GM12878 (cell line): Measurements from ENCODE around the gene PAF1. TPM values are rescaled to one million over a fixed set of nuclear protein-coding genes. Genes with fewer than 3 reads are reported as not detected.

Experiments
- ASH2L ChIP-seq: fragments of 300-600, 200-600 bp; sonication (generic); IDR thresholded peaks from 2 replicates; pipeline ENCODE4 v1.6.1; 2017; ENCODE audit warnings: low read depth, mild to moderate bottlenecking, borderline replicate concordance
- BMI1 ChIP-seq: fragments of 450-650 bp; IDR thresholded peaks from 2 replicates; pipeline ENCODE4 v1.6.1; 2016; ENCODE audit warnings: mild to moderate bottlenecking, moderate library complexity, borderline replicate concordance
- EED ChIP-seq: sonication (generic); IDR thresholded peaks from 2 replicates; pipeline ENCODE4 v1.6.1; 2016; ENCODE audit warnings: antibody characterized with exemption, low read depth
- EGR1 ChIP-seq, 2 experiments: IDR thresholded peaks; 1 replicate in 1 of 2; 2 replicates in 1 of 2; pipeline ENCODE4 v1.6.1; 2011 to 2012; ENCODE audit warnings: low read depth in 2 of 2, low read length in 2 of 2, borderline replicate concordance in 1 of 2, mild to moderate bottlenecking in 1 of 2, moderate library complexity in 1 of 2
- IRF4 ChIP-seq: IDR thresholded peaks from 2 replicates; pipeline ENCODE4 v1.6.1; 2011; ENCODE audit warnings: low read depth, low read length
- KDM1A ChIP-seq: fragments of 200-600 bp; sonication (generic); IDR thresholded peaks from 2 replicates; pipeline ENCODE4 v1.6.1; 2016; ENCODE audit warnings: borderline replicate concordance
- POLR2AphosphoS5 ChIP-seq: IDR thresholded peaks from 2 replicates; pipeline ENCODE4 v1.6.1; 2011; ENCODE audit warnings: mild to moderate bottlenecking, low read length, inconsistent platforms
- SUZ12 ChIP-seq: fragments of 200-600 bp; sonication (generic); IDR thresholded peaks from one replicate; pipeline ENCODE4 v1.6.1; 2018; ENCODE audit warnings: antibody characterized with exemption, mild to moderate bottlenecking; ENCODE audit not compliant: unreplicated experiment
- YBX1 ChIP-seq: fragments of 450-650 bp; IDR thresholded peaks from 2 replicates; pipeline ENCODE4 v1.6.1; 2016; ENCODE audit warnings: antibody characterized with exemption
- polyA plus RNA-seq, 11 experiments: library from polyadenylated mRNA; depleted of rRNA in 4 of 11; unstranded in 6 of 11; stranded (reverse) in 5 of 11; fragments of >200 nt; fragmentation: Nextera tagmentation in 4 of 11; fragmentation: Illumina TruSeq in 1 of 11; extraction: Ambion mirVana in 4 of 11; extraction: Trizol in 1 of 11; gene quantifications; 1 replicate in 1 of 11; 2 replicates in 10 of 11; pipeline versions ENCODE4 v1.2.1 to v1.2.3, GENCODE V29; 2011 to 2016; ENCODE audit warnings: inconsistent platforms in 2 of 11, missing spikeins in 2 of 11, low read depth in 1 of 11
- total RNA-seq, 4 experiments: library from RNA; depleted of rRNA in 3 of 4; stranded (reverse); fragments of >200 nt in 3 of 4; fragmentation: Illumina TruSeq in 1 of 4; extraction: Trizol in 1 of 4; gene quantifications; 2 replicates each; pipeline versions ENCODE4 v1.2.1 to v1.2.3, GENCODE V29; 2013 to 2021
- TF ChIP-seq, protein P1 (sequence below): fragments of 450-650 bp; IDR thresholded peaks from 2 replicates; pipeline ENCODE4 v1.6.1; 2017; ENCODE audit warnings: mild to moderate bottlenecking, low read depth, inconsistent platforms; ENCODE audit not compliant: poor library complexity, severe bottlenecking

Gene PAF1
- total and polyA plus RNA-seq, 10 of the 15 experiments (the other 5 are each of a cell fraction or from before 2014, with no cell fraction given): 1.7 to 45.8 (median 39.6) TPM

DNA sequence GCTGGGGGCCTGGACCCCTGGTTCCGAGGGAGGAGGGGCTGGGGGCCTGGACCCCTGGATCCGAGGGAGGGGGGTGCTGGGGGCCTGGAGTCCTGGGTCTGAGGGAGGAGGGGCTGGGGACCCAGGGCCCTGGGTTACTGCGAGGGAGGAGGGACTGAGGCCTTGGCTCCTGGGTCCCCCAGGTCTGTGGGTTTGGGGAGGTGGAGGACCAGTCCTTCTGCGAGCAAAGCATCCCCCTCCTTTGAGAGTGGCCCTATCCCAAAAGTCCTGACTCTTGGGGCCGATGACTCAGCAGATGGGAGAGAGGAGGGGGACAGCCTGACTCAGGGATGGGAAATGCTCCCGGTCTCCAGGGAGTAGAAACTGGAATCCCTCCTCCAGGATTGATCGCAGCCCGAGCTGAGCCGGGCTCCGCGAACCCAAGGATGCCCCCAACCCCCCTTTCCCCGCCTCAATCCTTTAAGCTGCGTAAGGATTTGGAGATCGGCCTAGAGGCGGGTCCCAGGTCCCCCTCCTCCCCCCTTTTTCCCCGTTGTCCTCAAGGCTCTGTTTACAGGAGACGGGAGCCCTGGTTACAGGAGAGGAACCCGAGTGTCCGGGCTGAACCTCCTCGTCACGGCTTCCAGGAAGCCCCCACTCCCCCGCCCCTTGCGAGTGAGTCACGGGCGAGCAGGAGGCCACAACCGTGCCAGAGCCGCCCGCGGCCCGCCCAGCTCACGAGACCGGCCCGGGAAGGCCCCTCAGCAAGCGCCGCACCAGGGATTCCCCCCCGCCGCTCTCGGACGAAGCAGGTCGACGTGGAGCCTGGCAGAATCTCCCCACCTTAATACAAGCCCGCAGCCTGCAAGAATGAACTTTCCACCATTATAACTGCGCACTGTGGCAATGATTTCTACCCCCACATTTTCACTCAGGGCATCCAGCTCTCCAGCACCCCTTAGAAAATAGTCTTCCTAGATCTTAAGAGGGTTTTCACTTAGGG, 12.7 kb upstream of the PAF1 start (continued):
- peak; percentile 16 to 67 for TF ChIP-seq EGR1 (IDR thresholded peaks at IDR 0.05; ENCODE audit: borderline replicate concordance in 1 of 2, low read depth in 2 of 2, low read length in 2 of 2)
- TF ChIP-seq POLR2AphosphoS5: peak; percentile 60
- TF ChIP-seq ASH2L: no peak
- peak; percentile 69; the same call in 1 of the 2 replicates for TF ChIP-seq EED
- no peak for TF ChIP-seq KDM1A
- TF ChIP-seq IRF4: no peak
- TF ChIP-seq BMI1: no peak; the same call in 1 of the 2 replicates
- TF ChIP-seq, protein P1, sequence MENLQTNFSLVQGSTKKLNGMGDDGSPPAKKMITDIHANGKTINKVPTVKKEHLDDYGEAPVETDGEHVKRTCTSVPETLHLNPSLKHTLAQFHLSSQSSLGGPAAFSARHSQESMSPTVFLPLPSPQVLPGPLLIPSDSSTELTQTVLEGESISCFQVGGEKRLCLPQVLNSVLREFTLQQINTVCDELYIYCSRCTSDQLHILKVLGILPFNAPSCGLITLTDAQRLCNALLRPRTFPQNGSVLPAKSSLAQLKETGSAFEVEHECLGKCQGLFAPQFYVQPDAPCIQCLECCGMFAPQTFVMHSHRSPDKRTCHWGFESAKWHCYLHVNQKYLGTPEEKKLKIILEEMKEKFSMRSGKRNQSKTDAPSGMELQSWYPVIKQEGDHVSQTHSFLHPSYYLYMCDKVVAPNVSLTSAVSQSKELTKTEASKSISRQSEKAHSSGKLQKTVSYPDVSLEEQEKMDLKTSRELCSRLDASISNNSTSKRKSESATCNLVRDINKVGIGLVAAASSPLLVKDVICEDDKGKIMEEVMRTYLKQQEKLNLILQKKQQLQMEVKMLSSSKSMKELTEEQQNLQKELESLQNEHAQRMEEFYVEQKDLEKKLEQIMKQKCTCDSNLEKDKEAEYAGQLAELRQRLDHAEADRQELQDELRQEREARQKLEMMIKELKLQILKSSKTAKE: peak; percentile 62
- TF ChIP-seq YBX1: no peak
- TF ChIP-seq SUZ12: no peak
